GM12878 (cell line): ENCODE results near the gene FMNL2. TPM values are rescaled to one million over a fixed set of nuclear protein-coding genes. Genes with fewer than 3 reads are reported as not detected.

Source experiments
- EED ChIP-seq: sonication (generic); IDR thresholded peaks from 2 replicates; pipeline ENCODE4 v1.6.1; 2016; ENCODE audit warnings: antibody characterized with exemption, low read depth
- EZH2 ChIP-seq: IDR thresholded peaks from 2 replicates; pipeline ENCODE4 v1.6.1; 2012; ENCODE audit warnings: low read depth, mild to moderate bottlenecking, control low read depth, inconsistent platforms, low read length, borderline replicate concordance; ENCODE audit not compliant: control insufficient read depth
- IKZF2 ChIP-seq, 2 experiments: fragments of 450-650 bp; IDR thresholded peaks; 2 replicates each; pipeline ENCODE4 v1.6.1; 2017; ENCODE audit warnings: mild to moderate bottlenecking in 2 of 2, moderate library complexity in 2 of 2
- IRF4 ChIP-seq: IDR thresholded peaks from 2 replicates; pipeline ENCODE4 v1.6.1; 2011; ENCODE audit warnings: low read depth, low read length
- NR2C1 ChIP-seq: fragments of 450-650 bp; IDR thresholded peaks from 2 replicates; pipeline ENCODE4 v1.6.1; 2017; ENCODE audit warnings: antibody characterized with exemption, mild to moderate bottlenecking, moderate library complexity
- PAX8 ChIP-seq: fragments of 450-650 bp; IDR thresholded peaks from 2 replicates; pipeline ENCODE4 v1.6.1; 2017; ENCODE audit warnings: mild to moderate bottlenecking, moderate library complexity
- POLR2AphosphoS5 ChIP-seq: IDR thresholded peaks from 2 replicates; pipeline ENCODE4 v1.6.1; 2011; ENCODE audit warnings: mild to moderate bottlenecking, low read length, inconsistent platforms
- RCOR1 ChIP-seq: conservative IDR thresholded peaks from 2 replicates; pipeline ENCODE4 v1.6.1; 2012; ENCODE audit warnings: low read depth, low read length, improper control_type of control experiment
- SKIL ChIP-seq: fragments of 450-650 bp; IDR thresholded peaks from 2 replicates; pipeline ENCODE4 v1.6.1; 2017; ENCODE audit warnings: mild to moderate bottlenecking, low read depth, inconsistent platforms; ENCODE audit not compliant: poor library complexity, severe bottlenecking
- SP1 ChIP-seq: IDR thresholded peaks from one replicate; pipeline ENCODE4 v1.6.1; 2011; ENCODE audit warnings: low read depth, low read length
- YY1 ChIP-seq: IDR thresholded peaks from 2 replicates; pipeline ENCODE4 v1.6.1; 2011; ENCODE audit warnings: low read depth, mild to moderate bottlenecking, low read length
- ZBTB11 ChIP-seq: fragments of 450-650 bp; formaldehyde crosslinking; IDR thresholded peaks from 2 replicates; pipeline ENCODE4 v1.5.0; 2022; ENCODE audit warnings: mild to moderate bottlenecking, missing genetic modification characterization
- ZBTB33 ChIP-seq: fragments of 450-650 bp; IDR thresholded peaks from 2 replicates; pipeline ENCODE4 v1.6.1; 2017; ENCODE audit warnings: mild to moderate bottlenecking
- ZNF592 ChIP-seq: fragments of 450-650 bp; IDR thresholded peaks from 2 replicates; pipeline ENCODE4 v1.6.1; 2017; ENCODE audit warnings: mild to moderate bottlenecking, moderate library complexity
- polyA plus RNA-seq, 11 experiments: library from polyadenylated mRNA; depleted of rRNA in 4 of 11; unstranded in 6 of 11; stranded (reverse) in 5 of 11; fragments of >200 nt; fragmentation: Nextera tagmentation in 4 of 11; fragmentation: Illumina TruSeq in 1 of 11; extraction: Ambion mirVana in 4 of 11; extraction: Trizol in 1 of 11; gene quantifications; 1 replicate in 1 of 11; 2 replicates in 10 of 11; pipeline versions ENCODE4 v1.2.1 to v1.2.3, GENCODE V29; 2011 to 2016; ENCODE audit warnings: inconsistent platforms in 2 of 11, missing spikeins in 2 of 11, low read depth in 1 of 11
- total RNA-seq, 4 experiments: library from RNA; depleted of rRNA in 3 of 4; stranded (reverse); fragments of >200 nt in 3 of 4; fragmentation: Illumina TruSeq in 1 of 4; extraction: Trizol in 1 of 4; gene quantifications; 2 replicates each; pipeline versions ENCODE4 v1.2.1 to v1.2.3, GENCODE V29; 2013 to 2021
- TF ChIP-seq, protein P1 (sequence below): IDR thresholded peaks from 2 replicates; pipeline ENCODE4 v1.6.1; 2011; ENCODE audit warnings: low read depth, mild to moderate bottlenecking, low read length, moderate library complexity, borderline replicate concordance; ENCODE audit errors: extremely low read depth
- TF ChIP-seq, protein P2 (sequence below), 3 experiments: IDR thresholded peaks in 2 of 3; conservative IDR thresholded peaks in 1 of 3; 2 replicates each; pipeline ENCODE4 v1.5.1; 2011; ENCODE audit warnings: low read depth in 3 of 3, low read length in 3 of 3, mild to moderate bottlenecking in 3 of 3, control low read depth in 2 of 3, moderate library complexity in 2 of 3, inconsistent platforms in 1 of 3, mixed read lengths in 1 of 3; ENCODE audit not compliant: control insufficient read depth in 2 of 3, insufficient read depth in 1 of 3; ENCODE audit errors: extremely low read depth in 1 of 3

Gene FMNL2
- total and polyA plus RNA-seq, 10 of the 15 experiments (the other 5 are each of a cell fraction or from before 2014, with no cell fraction given), result 0.13 to 9.9 (median 0.35) TPM

GRCh38 chr2:152566728-152567069, 231.7 kb downstream of the FMNL2 start (continued):
- TF ChIP-seq ZNF592, result no peak
- TF ChIP-seq POLR2AphosphoS5, result no peak
- TF ChIP-seq ZBTB33, result no peak
- TF ChIP-seq, protein P1, sequence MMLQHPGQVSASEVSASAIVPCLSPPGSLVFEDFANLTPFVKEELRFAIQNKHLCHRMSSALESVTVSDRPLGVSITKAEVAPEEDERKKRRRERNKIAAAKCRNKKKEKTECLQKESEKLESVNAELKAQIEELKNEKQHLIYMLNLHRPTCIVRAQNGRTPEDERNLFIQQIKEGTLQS, result no peak
- TF ChIP-seq EZH2, result no peak
- TF ChIP-seq ZBTB11 (CRISPR knock-in tag), result no peak
- TF ChIP-seq RCOR1, result no peak
- TF ChIP-seq IRF4, result peak; percentile 56; the same call in 1 of the 2 replicates
- TF ChIP-seq, protein P2, sequence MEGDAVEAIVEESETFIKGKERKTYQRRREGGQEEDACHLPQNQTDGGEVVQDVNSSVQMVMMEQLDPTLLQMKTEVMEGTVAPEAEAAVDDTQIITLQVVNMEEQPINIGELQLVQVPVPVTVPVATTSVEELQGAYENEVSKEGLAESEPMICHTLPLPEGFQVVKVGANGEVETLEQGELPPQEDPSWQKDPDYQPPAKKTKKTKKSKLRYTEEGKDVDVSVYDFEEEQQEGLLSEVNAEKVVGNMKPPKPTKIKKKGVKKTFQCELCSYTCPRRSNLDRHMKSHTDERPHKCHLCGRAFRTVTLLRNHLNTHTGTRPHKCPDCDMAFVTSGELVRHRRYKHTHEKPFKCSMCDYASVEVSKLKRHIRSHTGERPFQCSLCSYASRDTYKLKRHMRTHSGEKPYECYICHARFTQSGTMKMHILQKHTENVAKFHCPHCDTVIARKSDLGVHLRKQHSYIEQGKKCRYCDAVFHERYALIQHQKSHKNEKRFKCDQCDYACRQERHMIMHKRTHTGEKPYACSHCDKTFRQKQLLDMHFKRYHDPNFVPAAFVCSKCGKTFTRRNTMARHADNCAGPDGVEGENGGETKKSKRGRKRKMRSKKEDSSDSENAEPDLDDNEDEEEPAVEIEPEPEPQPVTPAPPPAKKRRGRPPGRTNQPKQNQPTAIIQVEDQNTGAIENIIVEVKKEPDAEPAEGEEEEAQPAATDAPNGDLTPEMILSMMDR (IDR thresholded peaks at IDR 0.05 in 2 of 3, conservative IDR thresholded peaks at IDR 0.05 in 1 of 3; ENCODE audit: control insufficient read depth in 2 of 3, extremely low read depth in 1 of 3, insufficient read depth in 1 of 3, low read depth in 3 of 3, low read length in 3 of 3), result no peak
- TF ChIP-seq NR2C1, result no peak
- peak; percentile 96 to 97 for TF ChIP-seq IKZF2 (IDR thresholded peaks at IDR 0.05)
- TF ChIP-seq PAX8, result no peak
- peak; percentile 73 for TF ChIP-seq EED
- TF ChIP-seq SKIL, result no peak
- no peak for TF ChIP-seq YY1
- TF ChIP-seq SP1, result no peak
